GM21390 (cell line): Measurements from ENCODE around the gene CACNA1D.

Source experiments
- ATAC-seq: cut with Tn5 transposase; IDR thresholded peaks from one replicate; pipeline ENCODE4 v1.9.1; 2021; ENCODE audit not compliant: unreplicated experiment

The CACNA1D gene

DNA sequence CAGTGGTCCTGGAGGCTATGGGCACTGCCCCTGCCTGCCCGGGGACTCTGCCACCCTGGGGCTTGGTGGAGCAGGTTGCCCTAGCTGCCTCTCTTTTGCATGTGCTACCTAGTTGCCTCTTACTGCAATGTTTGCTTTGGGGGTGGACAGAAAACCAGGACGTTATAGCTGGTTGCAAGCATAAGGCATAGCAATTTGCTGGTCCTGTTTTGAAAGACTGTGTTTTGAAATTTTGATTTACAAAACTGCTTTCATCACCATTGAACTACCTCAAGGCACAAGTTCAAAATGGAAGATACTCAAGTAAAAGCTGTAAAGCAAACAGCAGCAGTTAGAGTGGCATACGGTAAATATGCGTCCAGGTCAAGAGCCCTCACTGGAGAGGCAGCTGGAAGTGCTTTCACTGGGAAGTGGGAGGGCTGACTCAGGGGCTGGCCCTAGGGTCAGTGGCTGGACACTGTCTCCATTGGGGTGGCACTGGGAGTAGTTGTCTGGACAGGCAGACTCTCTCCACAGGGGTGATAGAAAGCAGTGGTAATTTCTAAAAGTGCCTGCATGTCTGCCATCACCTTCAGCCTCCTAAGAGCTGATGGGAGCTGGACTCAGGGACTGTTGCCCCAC, 213.7 kb downstream of the CACNA1D start:
- no peak for ATAC-seq

GRCh38 chr3:53709256-53709655, 214.8 kb downstream of the CACNA1D start:
- ATAC-seq, result no peak

GRCh38 chr3:53709860-53710674, 215.7 kb downstream of the CACNA1D start:
- ATAC-seq, result peak; percentile 75

DNA sequence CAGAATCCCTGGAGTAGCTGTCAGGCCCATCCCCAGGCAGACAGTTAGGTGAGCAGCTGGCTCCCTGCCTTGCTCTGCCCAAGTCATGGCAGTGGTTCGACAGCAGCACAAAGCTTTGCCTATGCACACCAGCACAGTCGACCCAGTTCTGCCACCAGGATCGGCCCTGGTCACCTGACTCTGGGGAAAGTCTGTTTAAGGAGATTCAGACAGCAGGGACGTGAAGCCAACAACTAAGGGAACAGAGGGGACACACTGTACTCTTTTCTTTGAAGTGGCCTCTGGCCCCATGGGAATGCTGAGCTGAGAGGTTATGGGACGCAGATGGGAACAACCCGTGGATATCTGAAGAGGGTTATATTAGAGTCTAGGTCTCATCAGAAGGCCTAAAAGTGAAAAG, 217.0 kb downstream of the CACNA1D start:
- no peak for ATAC-seq

GRCh38 chr3:53712817-53713388, 218.5 kb downstream of the CACNA1D start:
- ATAC-seq, result no peak

- no peak for ATAC-seq
Observed at GRCh38 chr3:53713626-53714025, 219.2 kb downstream of the CACNA1D start.

DNA sequence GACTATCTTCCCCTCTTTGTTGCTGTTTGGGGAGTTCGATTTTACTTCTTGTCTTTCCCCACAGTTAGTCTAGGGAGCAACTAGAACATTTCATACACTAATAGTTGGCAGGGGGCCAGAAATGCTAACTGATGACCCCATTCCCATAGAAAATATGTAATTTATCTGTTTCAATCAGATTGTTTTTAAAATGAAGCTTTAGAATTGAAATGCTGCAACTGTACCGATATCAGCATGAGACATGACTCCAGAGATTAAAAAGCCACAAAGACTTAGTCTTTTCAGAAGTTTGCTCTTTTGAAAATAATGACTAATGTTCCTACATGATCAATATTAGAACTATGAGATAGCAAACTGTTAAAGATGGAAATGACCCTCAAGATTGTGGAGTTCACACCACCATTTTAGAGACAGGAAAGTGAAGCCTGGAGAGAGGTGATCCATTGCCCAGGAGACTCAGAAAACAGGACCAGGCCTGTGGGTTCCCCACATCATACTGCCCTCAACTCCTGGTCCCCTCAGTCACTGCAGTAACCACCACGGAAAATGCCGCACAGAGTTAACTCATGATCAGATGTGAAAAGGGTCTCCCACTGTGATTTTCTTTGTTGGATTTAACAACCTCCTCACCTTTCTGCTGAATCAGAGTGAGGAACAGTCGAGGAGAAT, 221.5 kb downstream of the CACNA1D start:
- no peak for ATAC-seq

DNA sequence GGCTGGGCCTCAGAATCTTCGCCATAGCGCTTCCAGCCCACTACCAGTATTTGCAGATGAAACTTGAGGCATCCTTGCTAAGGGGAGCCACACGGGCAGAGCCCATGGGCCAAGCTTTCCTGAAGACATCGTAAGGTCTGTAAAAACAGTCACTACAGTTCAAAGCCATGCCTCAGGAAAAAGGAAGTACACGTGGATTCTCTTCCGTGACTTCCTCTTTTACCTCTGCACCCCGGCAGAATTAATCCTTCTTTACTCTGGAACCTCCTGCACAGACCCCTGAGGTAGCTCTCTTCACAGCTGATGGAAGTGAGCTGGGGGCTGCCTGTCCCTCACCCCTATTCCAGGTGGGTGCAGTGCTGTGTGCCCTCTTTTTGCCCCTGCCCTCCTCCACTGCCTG, 222.6 kb downstream of the CACNA1D start:
- no peak for ATAC-seq

GRCh38 chr3:53718462-53718861, 224.1 kb downstream of the CACNA1D start:
- no peak for ATAC-seq

DNA sequence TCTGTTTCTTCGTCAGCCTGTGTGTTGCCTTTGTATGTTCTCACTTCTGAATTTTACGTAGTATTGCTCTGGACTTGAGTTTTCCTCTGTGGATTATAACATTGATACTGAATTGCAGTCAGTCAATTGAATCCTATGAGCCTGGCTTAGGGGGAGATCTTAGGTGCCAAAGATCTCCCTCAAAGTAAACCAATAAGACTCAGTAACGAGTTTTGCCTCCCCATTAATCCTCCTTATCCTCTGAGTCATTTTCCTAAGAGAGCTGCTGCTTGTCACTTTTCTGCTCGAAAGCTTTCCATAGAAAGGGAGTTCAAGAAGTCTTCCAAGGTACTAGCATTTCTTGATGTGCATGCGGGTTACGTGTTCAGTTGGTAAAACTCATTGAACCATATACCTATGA, 225.4 kb downstream of the CACNA1D start:
- ATAC-seq, result no peak

- no peak for ATAC-seq
Observed at GRCh38 chr3:53721187-53722119, 227.0 kb downstream of the CACNA1D start.

DNA sequence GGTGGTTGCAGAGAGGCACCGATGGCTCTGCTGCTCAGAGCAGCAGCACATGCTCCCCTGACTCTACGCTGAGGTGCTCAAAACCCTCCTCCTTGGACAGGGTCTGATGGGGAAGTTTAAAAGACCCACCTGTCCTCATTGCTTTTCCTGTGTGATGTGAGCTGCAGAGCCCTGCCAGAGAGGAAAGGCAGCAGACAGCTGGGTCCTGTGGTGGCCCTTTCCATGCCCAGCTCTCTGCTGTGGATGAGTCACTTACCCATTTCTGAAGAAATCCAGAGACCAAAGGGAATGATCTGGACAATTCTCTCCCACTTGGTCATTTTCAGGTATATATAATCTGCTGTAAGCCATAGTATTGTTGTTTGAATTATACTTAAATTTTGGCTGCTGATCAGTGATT, 230.2 kb downstream of the CACNA1D start:
- no peak for ATAC-seq

DNA sequence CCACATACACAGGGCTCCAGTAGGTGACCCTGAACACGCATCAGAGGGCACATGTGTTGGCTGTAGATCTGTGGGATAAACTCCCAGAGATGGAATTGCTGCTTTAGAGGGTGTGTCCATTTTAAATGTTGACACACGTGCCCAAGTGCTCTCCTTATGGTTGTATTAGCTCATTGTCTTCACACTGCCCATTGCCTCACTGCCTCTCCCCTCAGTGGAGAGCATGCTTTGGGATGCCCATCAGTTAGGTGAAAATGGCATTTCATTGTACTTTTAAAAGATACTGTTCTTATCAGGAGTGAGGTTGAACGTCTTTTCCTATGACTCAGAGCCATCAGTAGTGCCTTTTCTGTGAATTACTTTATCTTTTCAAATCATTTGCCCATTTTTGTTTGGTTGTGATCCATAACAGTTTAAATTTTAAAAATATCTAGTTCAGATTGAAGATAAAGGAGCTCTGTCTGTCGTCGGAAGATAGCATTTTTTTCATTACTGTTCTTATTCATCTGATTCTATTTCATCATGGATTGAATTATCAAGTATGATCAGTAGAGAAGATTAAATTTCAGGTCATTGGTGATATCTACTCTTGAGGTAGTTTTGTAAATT, 231.1 kb downstream of the CACNA1D start:
- ATAC-seq, result no peak

- no peak for ATAC-seq
Observed at GRCh38 chr3:53726643-53727042, 232.2 kb downstream of the CACNA1D start.

DNA sequence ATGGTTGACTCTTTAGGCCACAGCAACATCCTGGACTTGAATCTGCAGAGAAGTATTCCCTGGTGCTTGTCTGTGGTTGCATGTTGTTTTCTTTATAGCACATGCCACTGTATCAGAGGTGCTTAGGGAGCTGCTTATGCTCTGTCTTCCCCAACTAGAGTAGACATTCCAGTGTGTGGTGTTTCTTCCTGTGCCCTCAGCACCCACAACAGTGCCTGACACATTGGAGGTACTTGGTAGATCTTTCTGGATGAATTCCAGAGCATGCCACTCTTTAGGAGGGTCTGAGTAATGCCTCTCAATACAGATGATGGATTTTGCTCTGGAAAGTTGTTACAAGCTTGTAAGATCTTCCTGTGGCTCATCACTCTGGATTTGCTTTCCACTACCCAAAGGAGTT, 234.2 kb downstream of the CACNA1D start:
- ATAC-seq, result no peak

- no peak for ATAC-seq
Observed at GRCh38 chr3:53729159-53729558, 234.7 kb downstream of the CACNA1D start.

DNA sequence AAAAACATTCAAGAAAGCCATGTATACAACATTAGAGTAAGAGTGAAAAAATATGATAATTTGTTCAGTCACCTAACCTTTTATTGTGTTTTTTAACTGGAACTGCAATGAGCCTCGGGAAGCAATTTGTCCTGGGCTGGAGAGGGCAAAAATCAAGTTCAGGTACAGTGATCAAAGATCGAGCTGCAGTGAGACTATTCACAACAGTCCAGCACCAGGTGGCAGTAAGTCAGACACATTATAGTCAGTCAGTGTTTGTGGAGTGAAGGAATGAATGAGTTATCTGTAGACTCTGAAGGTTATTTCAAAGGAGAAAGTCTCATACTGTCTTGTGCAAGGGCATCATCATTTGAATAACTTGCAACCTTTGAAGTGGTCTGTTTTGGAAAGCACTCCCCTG, 235.2 kb downstream of the CACNA1D start:
- ATAC-seq, result no peak

DNA sequence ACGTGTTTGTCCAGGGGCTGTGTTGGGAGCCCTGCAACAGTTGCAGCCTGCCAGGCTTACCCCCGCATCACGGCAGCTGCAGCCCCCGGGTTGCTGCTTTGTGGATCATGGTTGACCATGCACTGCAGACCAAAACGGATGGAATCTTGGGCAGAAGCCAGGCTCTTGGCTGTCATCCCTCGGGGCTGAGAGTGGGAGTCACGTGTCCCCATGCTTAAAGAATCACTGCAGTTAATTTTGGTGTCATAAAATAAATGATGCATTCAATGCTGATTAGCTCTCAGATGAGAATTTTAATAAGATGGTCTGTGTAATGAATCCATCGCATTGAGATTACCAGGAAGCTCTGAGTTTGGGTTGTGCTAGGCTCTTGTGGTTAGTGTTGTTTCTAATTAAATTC, 236.2 kb downstream of the CACNA1D start:
- no peak for ATAC-seq

GRCh38 chr3:53731934-53732624, 237.7 kb downstream of the CACNA1D start:
- ATAC-seq, result no peak

- no peak for ATAC-seq
Observed at GRCh38 chr3:53733446-53733845, 239.0 kb downstream of the CACNA1D start.
